OCI-LY3 (cell line): ENCODE results near the gene FAM43A.
A peak's percentile ranks its signal among the peaks of the same experiment; 100 is the strongest.

ENCODE experiments used
- H2AFZ ChIP-seq: fragments of 200-600, 300-600 bp; shearing (Covaris generic); 2 replicates; pipeline ENCODE4 v1.6.0; 2014; ENCODE audit warnings: antibody characterized with exemption, low read depth, low read length
- H3K27ac ChIP-seq: fragments of 200-600, 300-600 bp; sonication (generic); 2 replicates; pipeline ENCODE4 v1.5.1; 2014; ENCODE audit warnings: mild to moderate bottlenecking, low read length, moderate library complexity, mixed read lengths
- H3K27me3 ChIP-seq: fragments of 200-600, 300-600 bp; sonication (generic); 2 replicates; pipeline ENCODE4 v1.6.1; 2014; ENCODE audit warnings: low read depth, low read length, mixed read lengths
- H3K36me3 ChIP-seq: fragments of 200-600, 300-600 bp; sonication (generic); replicated peaks from 2 replicates; pipeline ENCODE3; 2014; ENCODE audit warnings: low read depth, low read length, mixed read lengths
- H3K4me1 ChIP-seq: fragments of 300-600, 200-600 bp; sonication (generic); 2 replicates; pipeline ENCODE4 v1.6.1; 2014; ENCODE audit warnings: low read length, mixed read lengths
- H3K4me2 ChIP-seq: fragments of 200-600, 300-600 bp; sonication (generic); 2 replicates; pipeline ENCODE4 v1.6.1; 2014; ENCODE audit warnings: low read length, mixed read lengths
- H3K4me3 ChIP-seq: fragments of 300-600, 200-600 bp; sonication (generic); 2 replicates; pipeline ENCODE4 v1.5.1; 2014; ENCODE audit warnings: antibody characterized with exemption, mild to moderate bottlenecking, low read length, moderate library complexity
- H3K79me2 ChIP-seq: fragments of 300-600, 200-600 bp; shearing (Covaris generic); 2 replicates; pipeline ENCODE4 v1.6.1; 2014; ENCODE audit warnings: mild to moderate bottlenecking, low read length, mixed read lengths
- H3K9ac ChIP-seq: fragments of 300-600, 200-600 bp; shearing (Covaris generic); 2 replicates; pipeline ENCODE4 v1.6.0; 2014; ENCODE audit warnings: mild to moderate bottlenecking, low read length, moderate library complexity
- H3K9me3 ChIP-seq: fragments of 200-600, 300-600 bp; shearing (Covaris generic); 2 replicates; pipeline ENCODE4 v1.6.1; 2014; ENCODE audit warnings: low read length, mixed read lengths; ENCODE audit not compliant: insufficient read depth
- H4K20me1 ChIP-seq: fragments of 200-600, 300-600 bp; sonication (generic); 2 replicates; pipeline ENCODE4 v1.6.1; 2016; ENCODE audit warnings: low read length, mixed read lengths; ENCODE audit not compliant: insufficient read depth
- EZH2phosphoT487 ChIP-seq: fragments of 200-600 bp; shearing (Covaris generic); IDR thresholded peaks from 2 replicates; pipeline ENCODE4 v1.6.1; 2018; ENCODE audit warnings: antibody characterized with exemption, mixed run types, low read depth
- TF ChIP-seq, protein P1 (sequence below): fragments of 200-600, 300-600 bp; sonication (generic); IDR thresholded peaks from 2 replicates; pipeline ENCODE4 v1.5.1; 2014; ENCODE audit warnings: antibody characterized with exemption, low read length, low read depth

FAM43A gene

DNA sequence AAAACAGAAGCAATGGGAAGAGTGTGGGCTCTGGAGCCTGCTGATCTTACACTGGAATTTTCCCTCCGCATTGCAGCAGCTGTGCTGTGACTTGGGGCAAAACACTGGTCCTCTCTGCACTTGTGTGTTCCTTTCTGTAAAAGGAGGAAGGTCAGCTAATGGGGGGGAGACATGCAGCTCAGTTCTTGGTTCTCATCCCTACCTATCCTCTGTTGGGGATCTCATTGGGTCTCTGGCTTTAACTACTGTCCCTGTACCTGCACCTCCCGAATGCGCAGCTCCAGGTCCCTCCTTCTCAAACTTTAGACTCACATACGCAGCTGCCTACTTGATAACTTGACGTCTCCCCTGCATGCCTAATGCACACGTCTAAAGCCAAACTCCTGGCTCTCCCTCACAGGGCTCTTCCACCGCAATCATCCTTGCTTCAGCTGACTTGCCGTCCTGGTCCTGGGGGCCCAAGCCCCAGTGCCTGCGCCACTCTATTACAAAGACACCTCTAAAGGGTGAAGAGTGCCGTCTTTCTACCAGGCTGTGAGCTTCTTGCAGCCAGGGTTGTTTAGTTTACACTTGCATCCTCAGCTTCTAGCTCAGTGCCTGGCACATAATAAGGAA is 46.6 kb upstream of the FAM43A start:
- H3K4me1 ChIP-seq, result no peaks in the 10 kb centered on the region
- H3K9ac ChIP-seq, result no peak overlapping the region
- no peaks in the 10 kb centered on the region for H3K27me3 ChIP-seq
- no peak overlapping the region for H3K4me2 ChIP-seq
- H3K36me3 ChIP-seq, result peaks cover 31% of the 10 kb centered on the region
- no peak overlapping the region for H3K4me3 ChIP-seq
- H2AFZ ChIP-seq, result no peak overlapping the region
- no peaks in the 10 kb centered on the region for H3K9me3 ChIP-seq
- H3K79me2 ChIP-seq, result no peaks in the 10 kb centered on the region
- TF ChIP-seq EZH2phosphoT487, result no peak
- TF ChIP-seq, protein P1, sequence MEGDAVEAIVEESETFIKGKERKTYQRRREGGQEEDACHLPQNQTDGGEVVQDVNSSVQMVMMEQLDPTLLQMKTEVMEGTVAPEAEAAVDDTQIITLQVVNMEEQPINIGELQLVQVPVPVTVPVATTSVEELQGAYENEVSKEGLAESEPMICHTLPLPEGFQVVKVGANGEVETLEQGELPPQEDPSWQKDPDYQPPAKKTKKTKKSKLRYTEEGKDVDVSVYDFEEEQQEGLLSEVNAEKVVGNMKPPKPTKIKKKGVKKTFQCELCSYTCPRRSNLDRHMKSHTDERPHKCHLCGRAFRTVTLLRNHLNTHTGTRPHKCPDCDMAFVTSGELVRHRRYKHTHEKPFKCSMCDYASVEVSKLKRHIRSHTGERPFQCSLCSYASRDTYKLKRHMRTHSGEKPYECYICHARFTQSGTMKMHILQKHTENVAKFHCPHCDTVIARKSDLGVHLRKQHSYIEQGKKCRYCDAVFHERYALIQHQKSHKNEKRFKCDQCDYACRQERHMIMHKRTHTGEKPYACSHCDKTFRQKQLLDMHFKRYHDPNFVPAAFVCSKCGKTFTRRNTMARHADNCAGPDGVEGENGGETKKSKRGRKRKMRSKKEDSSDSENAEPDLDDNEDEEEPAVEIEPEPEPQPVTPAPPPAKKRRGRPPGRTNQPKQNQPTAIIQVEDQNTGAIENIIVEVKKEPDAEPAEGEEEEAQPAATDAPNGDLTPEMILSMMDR, result no peak
- no peak overlapping the region for H3K27ac ChIP-seq
- no peaks in the 10 kb centered on the region for H4K20me1 ChIP-seq

DNA sequence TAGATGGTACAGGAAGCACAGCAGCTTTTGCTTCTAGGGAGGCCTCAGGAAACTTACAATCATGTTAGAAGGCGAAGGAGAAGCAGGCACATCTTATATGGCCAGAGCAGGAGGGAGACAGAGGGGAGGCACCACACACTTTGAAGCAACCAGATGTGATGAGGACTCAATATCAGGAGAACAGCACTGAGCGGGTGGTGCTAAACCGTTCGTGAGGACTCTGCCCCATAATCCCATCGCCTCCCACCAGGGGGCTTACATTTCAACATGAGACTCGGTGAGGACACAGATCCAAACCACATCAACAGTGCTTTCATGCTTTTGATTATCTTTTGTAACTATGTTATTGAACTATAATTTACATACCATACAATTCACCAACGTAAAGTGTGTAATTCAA is 44.9 kb upstream of the FAM43A start:
- Histone ChIP-seq H3K36me3 (peaks cover 41% of the 10 kb centered on the region), H3K79me2 (peaks cover 6% of the 10 kb centered on the region; the same call in 1 of the 2 replicates), H3K4me2 (no peak overlapping the region), H3K9ac (no peak overlapping the region), H4K20me1 (peaks cover 6% of the 10 kb centered on the region; the same call in 1 of the 2 replicates), H3K4me1 (peaks cover 15% of the 10 kb centered on the region), H2AFZ (no peak overlapping the region), H3K9me3 (no peaks in the 10 kb centered on the region), H3K27me3 (no peaks in the 10 kb centered on the region), H3K27ac (no peak overlapping the region), H3K4me3 (no peak overlapping the region)
- TF ChIP-seq EZH2phosphoT487, result no peak
- TF ChIP-seq, protein P1, result peak; percentile 34

DNA sequence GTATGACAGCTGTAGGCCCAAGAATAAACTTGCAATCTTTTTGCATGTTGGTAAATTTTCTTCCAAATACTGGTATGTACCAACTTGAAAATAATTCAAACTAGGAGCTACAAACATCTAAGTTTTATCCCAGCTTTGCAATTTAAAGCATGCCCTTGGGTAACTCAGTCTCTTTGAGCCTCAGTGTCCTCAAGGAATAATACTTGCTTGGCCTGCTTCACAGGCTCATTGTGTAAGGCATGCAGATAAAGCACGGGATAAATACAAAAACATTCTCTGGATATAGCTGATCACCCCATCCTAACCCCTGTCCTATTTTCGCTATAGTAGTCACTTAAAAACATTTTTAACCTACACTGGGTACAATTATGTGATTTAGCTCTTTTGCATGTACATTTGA is 42.9 kb upstream of the FAM43A start:
- Histone ChIP-seq H3K9me3 (no peaks in the 10 kb centered on the region), H3K27me3 (no peaks in the 10 kb centered on the region), H3K36me3 (peaks cover 51% of the 10 kb centered on the region), H3K27ac (no peak overlapping the region), H2AFZ (no peak overlapping the region), H3K79me2 (peaks cover 6% of the 10 kb centered on the region; the same call in 1 of the 2 replicates), H3K9ac (no peak overlapping the region), H4K20me1 (peaks cover 6% of the 10 kb centered on the region; the same call in 1 of the 2 replicates), H3K4me3 (no peak overlapping the region), H3K4me2 (no peak overlapping the region), H3K4me1 (peaks cover 19% of the 10 kb centered on the region)
- TF ChIP-seq, protein P1, result no peak
- TF ChIP-seq EZH2phosphoT487, result no peak

DNA sequence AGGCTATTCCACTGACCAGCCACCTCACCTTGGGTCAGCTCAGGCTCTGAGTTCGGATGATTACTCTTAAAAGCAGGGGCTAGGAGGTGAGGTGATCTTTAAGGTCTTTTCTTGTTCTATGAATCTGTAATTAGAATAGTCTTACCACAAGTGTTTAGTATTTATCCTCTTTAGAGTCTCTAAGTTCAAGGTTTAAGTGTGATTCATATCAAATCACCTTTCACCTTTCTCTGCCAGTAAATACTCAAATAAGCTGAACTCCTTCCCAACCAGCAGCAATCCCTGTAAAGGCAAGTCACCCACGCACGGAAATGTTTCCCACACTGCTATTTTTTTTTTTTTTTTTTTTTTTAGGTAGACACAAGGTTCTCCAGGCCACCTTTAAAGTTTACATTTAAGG is 37.9 kb upstream of the FAM43A start:
- peaks cover 6% of the 10 kb centered on the region; the same call in 1 of the 2 replicates for H4K20me1 ChIP-seq
- H3K9ac ChIP-seq, result no peak overlapping the region
- H3K79me2 ChIP-seq, result peaks cover 8% of the 10 kb centered on the region; the same call in 1 of the 2 replicates
- no peak overlapping the region for H3K4me3 ChIP-seq
- no peaks in the 10 kb centered on the region for H3K27me3 ChIP-seq
- H3K4me1 ChIP-seq, result peaks cover 23% of the 10 kb centered on the region
- no peak overlapping the region for H3K27ac ChIP-seq
- TF ChIP-seq, protein P1, result no peak
- no peak for TF ChIP-seq EZH2phosphoT487
- H3K4me2 ChIP-seq, result no peak overlapping the region
- no peaks in the 10 kb centered on the region for H3K9me3 ChIP-seq
- peaks cover 67% of the 10 kb centered on the region for H3K36me3 ChIP-seq
- no peak overlapping the region for H2AFZ ChIP-seq
